ENCODE data around the gene SF3A2.

- TF ChIP-seq CTCF (conservative IDR thresholded peaks at IDR 0.05) (no peak), ZFX (IDR thresholded peaks at IDR 0.05) (no peak)
These were observed 2.5 kb downstream of the SF3A2 start for GRCh38 chr19:2239173-2239572.

All from C4-2B (cell line).